Panc1 (cell line): ENCODE measurements around the gene HADH.

ENCODE experiments used
- POLR2AphosphoS5 ChIP-seq: IDR thresholded peaks from 2 replicates; pipeline ENCODE4 v1.6.1; 2012; ENCODE audit warnings: mild to moderate bottlenecking, low read depth, low read length, moderate library complexity
- REST ChIP-seq, 2 experiments: IDR thresholded peaks; 2 replicates each; pipeline ENCODE4 v1.6.1; 2011 to 2012; ENCODE audit warnings: low read depth in 2 of 2, control low read depth in 1 of 2, low read length in 1 of 2, mild to moderate bottlenecking in 1 of 2, moderate library complexity in 1 of 2; ENCODE audit not compliant: insufficient read depth in 1 of 2
- SIN3A ChIP-seq: IDR thresholded peaks from 2 replicates; pipeline ENCODE4 v1.6.1; 2012; ENCODE audit warnings: low read depth, mild to moderate bottlenecking, low read length, moderate library complexity, borderline replicate concordance; ENCODE audit not compliant: insufficient read depth
- TCF7L2 ChIP-seq: IDR thresholded peaks from 2 replicates; pipeline ENCODE4 v1.6.1; 2011; ENCODE audit warnings: mild to moderate bottlenecking, low read depth, low read length, inconsistent platforms
- TF ChIP-seq, protein P1 (sequence below): fragments of 450-650 bp; IDR thresholded peaks from 2 replicates; pipeline ENCODE4 v1.5.1; 2017; ENCODE audit warnings: mild to moderate bottlenecking

- TF ChIP-seq, protein P1, sequence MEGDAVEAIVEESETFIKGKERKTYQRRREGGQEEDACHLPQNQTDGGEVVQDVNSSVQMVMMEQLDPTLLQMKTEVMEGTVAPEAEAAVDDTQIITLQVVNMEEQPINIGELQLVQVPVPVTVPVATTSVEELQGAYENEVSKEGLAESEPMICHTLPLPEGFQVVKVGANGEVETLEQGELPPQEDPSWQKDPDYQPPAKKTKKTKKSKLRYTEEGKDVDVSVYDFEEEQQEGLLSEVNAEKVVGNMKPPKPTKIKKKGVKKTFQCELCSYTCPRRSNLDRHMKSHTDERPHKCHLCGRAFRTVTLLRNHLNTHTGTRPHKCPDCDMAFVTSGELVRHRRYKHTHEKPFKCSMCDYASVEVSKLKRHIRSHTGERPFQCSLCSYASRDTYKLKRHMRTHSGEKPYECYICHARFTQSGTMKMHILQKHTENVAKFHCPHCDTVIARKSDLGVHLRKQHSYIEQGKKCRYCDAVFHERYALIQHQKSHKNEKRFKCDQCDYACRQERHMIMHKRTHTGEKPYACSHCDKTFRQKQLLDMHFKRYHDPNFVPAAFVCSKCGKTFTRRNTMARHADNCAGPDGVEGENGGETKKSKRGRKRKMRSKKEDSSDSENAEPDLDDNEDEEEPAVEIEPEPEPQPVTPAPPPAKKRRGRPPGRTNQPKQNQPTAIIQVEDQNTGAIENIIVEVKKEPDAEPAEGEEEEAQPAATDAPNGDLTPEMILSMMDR = no peak
- TF ChIP-seq POLR2AphosphoS5 (no peak), REST (IDR thresholded peaks at IDR 0.05; ENCODE audit: insufficient read depth in 1 of 2, low read depth in 2 of 2, low read length in 1 of 2) (no peak), SIN3A (no peak), TCF7L2 (no peak)
Observed at GRCh38 chr4:108045687-108046024, 56.0 kb downstream of the HADH start.
